Activated B cell treated with CpG ODN at 0.5 μM for 24 hours (primary cell): Measurements from ENCODE around the gene FABP7. TPM values are rescaled to one million over a fixed set of nuclear protein-coding genes. Genes with fewer than 3 reads are reported as not detected.

ENCODE experiments used
- ATAC-seq: fragments of 200-7000 bp; cut with Tn5 transposase; one replicate; pipeline ENCODE4 v1.10.0; 2021; ENCODE audit warnings: low read depth, mild to moderate bottlenecking, moderate library complexity
- CTCF ChIA-PET: fragments of 350-600 bp; sonication (Branson Sonifier 250); formaldehyde crosslinking; loops from one replicate; lab custom pipeline; 2021; ENCODE audit warnings: antibody characterized with exemption; lab: Charles Lee
- POLR2A ChIA-PET: fragments of 350-600 bp; sonication (Branson Sonifier 250); formaldehyde crosslinking; loops from one replicate; lab custom pipeline; 2021; ENCODE audit warnings: antibody characterized with exemption; lab: Charles Lee
- DNase-seq: peaks from one replicate; pipeline ENCODE4 v3.0.0; 2022
- H3K27ac Mint-ChIP-seq: one replicate; pipeline ENCODE4 v1.8.0; 2020; ENCODE audit warnings: mixed read lengths
- H3K27me3 Mint-ChIP-seq: one replicate; pipeline ENCODE4 v1.8.0; 2021; ENCODE audit warnings: mixed read lengths
- H3K36me3 Mint-ChIP-seq: one replicate; pipeline ENCODE4 v1.8.0; 2021; ENCODE audit warnings: low read depth, mixed read lengths
- H3K4me1 Mint-ChIP-seq: one replicate; pipeline ENCODE4 v1.8.0; 2021; ENCODE audit warnings: mixed read lengths
- H3K4me3 Mint-ChIP-seq: one replicate; pipeline ENCODE4 v1.8.0; 2020; ENCODE audit warnings: mild to moderate bottlenecking, mixed read lengths
- H3K9me3 Mint-ChIP-seq: one replicate; pipeline ENCODE4 v1.8.0; 2020; ENCODE audit warnings: mixed read lengths
- CTCF ChIP-seq: fragments of 200-600 bp; IDR thresholded peaks from one replicate; pipeline ENCODE4 v1.8.0; 2022; ENCODE audit warnings: antibody characterized with exemption, mild to moderate bottlenecking
- intact Hi-C: fragments of 100-400 bp; cut with micrococcal nuclease; formaldehyde crosslinking; loops from one replicate; pipeline ENCODE4 v1.15.1; 2024
- total RNA-seq: library from RNA; stranded (reverse); gene quantifications from 2 replicates; pipeline ENCODE4 v1.2.3, GENCODE V29; 2022

FABP7 gene
- total RNA-seq, 1 donor from 2014 or later = not detected

GRCh38 chr6:122788208-122788607 lies 8.7 kb downstream of the FABP7 start:
- H3K4me3 Mint-ChIP-seq = no peak overlapping the region
- intact Hi-C loops = no loop called here
- ChIA-PET POLR2A (interaction anchor here (1.4 kb wide), 1 partner anchor 36 kb away, joined by 5 read pairs; no protein-coding TSS in a partner anchor), CTCF (no interaction called here)
- H3K4me1 Mint-ChIP-seq = peaks cover 25% of the 10 kb centered on the region
- no peak for TF ChIP-seq CTCF
- H3K27me3 Mint-ChIP-seq = peaks cover 26% of the 10 kb centered on the region
- no peak for ATAC-seq
- H3K36me3 Mint-ChIP-seq = peaks cover 3% of the 10 kb centered on the region
- no peak overlapping the region for H3K27ac Mint-ChIP-seq
- no peaks in the 10 kb centered on the region for H3K9me3 Mint-ChIP-seq
- DNase-seq = no peak

- peaks cover 25% of the 10 kb centered on the region for H3K4me1 Mint-ChIP-seq
- peak overlapping the region; percentile 84 for H3K27ac Mint-ChIP-seq
- DNase-seq (no peak), ATAC-seq (no peak)
- CTCF ChIA-PET = interaction anchor here (0.9 kb wide), 1 partner anchor 57 kb away, joined by 3 read pairs; no protein-coding TSS in a partner anchor
- H3K4me3 Mint-ChIP-seq = peak overlapping the region; percentile 94
- no peak for TF ChIP-seq CTCF
- H3K9me3 Mint-ChIP-seq = no peaks in the 10 kb centered on the region
- POLR2A ChIA-PET = interaction anchor here (1.4 kb wide), 1 partner anchor 37 kb away, joined by 5 read pairs; no protein-coding TSS in a partner anchor
- peaks cover 3% of the 10 kb centered on the region for H3K36me3 Mint-ChIP-seq
- intact Hi-C loops = loop anchor here (1.0 kb wide), 1 partner anchor 37 kb away; no protein-coding TSS in a partner anchor
- peaks cover 26% of the 10 kb centered on the region for H3K27me3 Mint-ChIP-seq
Measured at GRCh38 chr6:122788663-122789181, 9.2 kb downstream of the FABP7 start.

- peak; percentile 70 for ATAC-seq
Measured at GRCh38 chr6:122789182-122790027, 9.9 kb downstream of the FABP7 start, which contains the start of gene SMPDL3A. Gene SMPDL3A, plus strand, starts transcription at chr6:122789258. Its CDS starts 89 bp downstream, at chr6:122789347.

GRCh38 chr6:122790028-122790422 lies 10.5 kb downstream of the FABP7 start:
- no peak for ATAC-seq
- POLR2A ChIA-PET = no interaction called here
- Mint-ChIP-seq H3K27ac (peak overlapping the region; percentile 84), H3K4me3 (peak overlapping the region; percentile 94), H3K27me3 (peaks cover 26% of the 10 kb centered on the region), H3K9me3 (no peaks in the 10 kb centered on the region), H3K4me1 (peaks cover 25% of the 10 kb centered on the region), H3K36me3 (peaks cover 3% of the 10 kb centered on the region)
- intact Hi-C loops = no loop called here
- CTCF ChIA-PET = interaction anchor here (1.6 kb wide), 1 partner anchor 58 kb away, joined by 4 read pairs; no protein-coding TSS in a partner anchor
- no peak for DNase-seq
- TF ChIP-seq CTCF = no peak

More at GRCh38 chr6:122789182-122790027, 9.9 kb downstream of the FABP7 start, which contains the start of gene SMPDL3A:
- peaks cover 26% of the 10 kb centered on the region for H3K27me3 Mint-ChIP-seq
- peak within 1 kb of the TSS; percentile 94 for H3K4me3 Mint-ChIP-seq
- peaks cover 3% of the 10 kb centered on the region for H3K36me3 Mint-ChIP-seq
- peaks cover 25% of the 10 kb centered on the region for H3K4me1 Mint-ChIP-seq
- TF ChIP-seq CTCF = no peak
- intact Hi-C loops = loop anchor here (1.0 kb wide), 1 partner anchor 38 kb away; no protein-coding TSS in a partner anchor
- H3K9me3 Mint-ChIP-seq = no peaks in the 10 kb centered on the region
- peak within 1 kb of the TSS; percentile 84 for H3K27ac Mint-ChIP-seq
- ChIA-PET CTCF (interaction anchor here (0.9 kb wide), 1 partner anchor 58 kb away, joined by 3 read pairs; no protein-coding TSS in a partner anchor), POLR2A (interaction anchor here (1.4 kb wide), 1 partner anchor 38 kb away, joined by 5 read pairs; no protein-coding TSS in a partner anchor)
- peak; percentile 39 for DNase-seq
